Measurements from ENCODE around the gene HOGA1. TPM values are rescaled to one million over a fixed set of nuclear protein-coding genes. Genes with fewer than 3 reads are reported as not detected.

Gene HOGA1
- total RNA-seq, 3 donors from 2014 or later, result 1.9 to 11.0 (median 2.3) TPM

GRCh38 chr10:97538839-97539238 is 45.4 kb upstream of the HOGA1 start:
- peaks cover 14 to 23% of the 10 kb centered on the region in 2 donors for H3K4me1 ChIP-seq
- H3K9me3 ChIP-seq, result no peaks in the 10 kb centered on the region
- intact Hi-C loops (cut with DNase I; ENCODE audit: low total_unique reads), result no loop called here
- H3K27ac ChIP-seq, result peak overlapping the region; percentile 83 to 95
- no peak overlapping the region for H3K4me3 ChIP-seq
- H3K36me3 ChIP-seq, result no peaks in the 10 kb centered on the region
- peak; percentile 75 to 77 for DNase-seq (ENCODE audit: low spot score in 2 of 2)
- TF ChIP-seq POLR2A (IDR thresholded peaks at IDR 0.05) (no peak), CTCF (IDR thresholded peaks at IDR 0.05) (no peak), POLR2AphosphoS5 (IDR thresholded peaks at IDR 0.05) (no peak)
- H3K27me3 ChIP-seq, result no peaks in the 10 kb centered on the region

DNA sequence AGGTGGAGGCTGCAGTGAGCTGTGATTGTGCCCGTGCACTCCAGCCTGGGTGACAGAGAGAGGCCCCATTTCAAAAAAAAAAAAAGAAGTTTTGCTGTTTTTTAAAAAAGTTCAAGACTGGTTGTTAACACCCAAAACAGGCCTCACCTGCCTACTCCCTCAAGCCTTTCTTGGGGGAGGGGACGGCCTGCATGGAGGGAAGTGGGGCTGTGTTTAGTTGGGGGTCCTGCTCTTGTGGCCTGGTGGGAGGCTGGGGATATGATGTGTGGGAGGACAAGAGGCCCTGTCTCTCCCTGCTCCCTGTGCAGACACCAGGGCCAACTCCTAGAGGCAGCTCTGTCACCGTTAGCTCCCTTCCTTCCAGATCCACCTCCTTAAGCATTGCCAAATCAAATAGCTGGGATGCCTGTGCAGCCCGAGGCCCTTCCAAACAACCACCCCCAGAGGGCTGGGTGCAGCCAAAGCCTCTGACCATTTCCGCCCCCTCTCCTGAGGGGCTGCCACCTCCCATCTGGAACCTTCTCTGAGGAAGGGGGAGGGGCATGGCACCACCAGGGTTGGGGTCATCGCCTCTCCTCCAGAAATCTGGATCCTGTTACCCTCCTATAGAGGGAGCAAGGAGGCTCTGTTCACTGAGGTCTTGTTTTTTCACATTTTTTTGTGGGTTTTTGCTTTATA is 44.5 kb upstream of the HOGA1 start:
- Histone ChIP-seq H3K27me3 (no peaks in the 10 kb centered on the region), H3K9me3 (no peaks in the 10 kb centered on the region), H3K4me1 (peaks cover 14 to 23% of the 10 kb centered on the region in 2 donors), H3K4me3 (no peak overlapping the region), H3K36me3 (no peaks in the 10 kb centered on the region), H3K27ac (peak overlapping the region; percentile 83 to 95)
- DNase-seq (ENCODE audit: low spot score in 2 of 2), result no peak
- peak in 1 of 3 donors; percentile 43 for TF ChIP-seq POLR2AphosphoS5 (IDR thresholded peaks at IDR 0.05)
- no peak for TF ChIP-seq CTCF (IDR thresholded peaks at IDR 0.05)
- intact Hi-C loops (cut with DNase I; ENCODE audit: low total_unique reads), result loop anchor here (10.0 kb wide), 1 partner anchor 75 kb away; no protein-coding TSS in a partner anchor

DNA sequence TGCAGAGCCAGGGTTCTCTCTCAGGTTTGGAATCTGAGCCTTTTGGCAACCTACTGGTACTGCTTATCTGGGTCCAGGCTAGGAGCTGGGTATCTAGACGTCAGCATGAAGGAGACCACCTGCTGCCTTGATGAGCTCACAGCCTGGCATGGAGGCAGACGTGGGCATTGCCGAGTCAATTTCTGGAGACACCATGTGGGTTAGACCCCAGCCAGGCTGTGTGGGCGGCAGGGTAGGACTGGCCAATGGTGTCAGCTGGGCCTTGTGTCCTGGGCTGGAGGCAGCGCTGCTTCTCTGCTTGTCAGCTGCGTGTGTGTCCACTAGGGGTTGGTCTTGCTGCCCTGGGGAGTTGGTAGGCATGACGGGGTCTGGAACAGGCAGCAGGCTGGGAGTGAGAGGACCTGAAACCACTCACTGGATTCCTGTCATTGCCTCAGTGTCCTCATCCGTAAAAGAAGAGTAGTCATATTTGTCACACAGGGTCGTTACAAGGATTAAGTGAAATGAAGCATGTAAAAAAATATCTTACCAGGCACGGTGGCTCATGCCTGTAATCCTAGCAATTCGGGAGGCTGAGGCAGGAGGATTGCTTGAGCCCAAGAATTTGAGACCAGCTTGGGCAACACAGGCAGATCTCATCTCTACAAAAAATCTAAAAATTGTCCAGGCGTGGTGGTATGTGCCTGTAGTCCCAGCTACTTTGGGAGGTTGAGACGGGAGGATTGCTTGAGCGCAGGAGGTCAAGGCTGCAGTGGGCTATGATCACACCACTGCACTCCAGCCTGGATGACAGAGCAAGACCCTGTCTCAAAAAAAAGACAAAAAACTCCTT is 43.3 kb upstream of the HOGA1 start:
- H3K4me1 ChIP-seq, result peaks cover 14 to 23% of the 10 kb centered on the region in 2 donors
- H3K9me3 ChIP-seq, result no peaks in the 10 kb centered on the region
- H3K27me3 ChIP-seq, result no peaks in the 10 kb centered on the region
- intact Hi-C loops (cut with DNase I; ENCODE audit: low total_unique reads), result loop anchor here (10.0 kb wide), 1 partner anchor 76 kb away; no protein-coding TSS in a partner anchor
- no peak overlapping the region for H3K4me3 ChIP-seq
- TF ChIP-seq CTCF (IDR thresholded peaks at IDR 0.05) (no peak), POLR2A (IDR thresholded peaks at IDR 0.05) (no peak), POLR2AphosphoS5 (IDR thresholded peaks at IDR 0.05) (no peak)
- no peak for DNase-seq (ENCODE audit: low spot score in 2 of 2)
- no peaks in the 10 kb centered on the region for H3K36me3 ChIP-seq
- H3K27ac ChIP-seq, result peak overlapping the region; percentile 83 to 95

DNA sequence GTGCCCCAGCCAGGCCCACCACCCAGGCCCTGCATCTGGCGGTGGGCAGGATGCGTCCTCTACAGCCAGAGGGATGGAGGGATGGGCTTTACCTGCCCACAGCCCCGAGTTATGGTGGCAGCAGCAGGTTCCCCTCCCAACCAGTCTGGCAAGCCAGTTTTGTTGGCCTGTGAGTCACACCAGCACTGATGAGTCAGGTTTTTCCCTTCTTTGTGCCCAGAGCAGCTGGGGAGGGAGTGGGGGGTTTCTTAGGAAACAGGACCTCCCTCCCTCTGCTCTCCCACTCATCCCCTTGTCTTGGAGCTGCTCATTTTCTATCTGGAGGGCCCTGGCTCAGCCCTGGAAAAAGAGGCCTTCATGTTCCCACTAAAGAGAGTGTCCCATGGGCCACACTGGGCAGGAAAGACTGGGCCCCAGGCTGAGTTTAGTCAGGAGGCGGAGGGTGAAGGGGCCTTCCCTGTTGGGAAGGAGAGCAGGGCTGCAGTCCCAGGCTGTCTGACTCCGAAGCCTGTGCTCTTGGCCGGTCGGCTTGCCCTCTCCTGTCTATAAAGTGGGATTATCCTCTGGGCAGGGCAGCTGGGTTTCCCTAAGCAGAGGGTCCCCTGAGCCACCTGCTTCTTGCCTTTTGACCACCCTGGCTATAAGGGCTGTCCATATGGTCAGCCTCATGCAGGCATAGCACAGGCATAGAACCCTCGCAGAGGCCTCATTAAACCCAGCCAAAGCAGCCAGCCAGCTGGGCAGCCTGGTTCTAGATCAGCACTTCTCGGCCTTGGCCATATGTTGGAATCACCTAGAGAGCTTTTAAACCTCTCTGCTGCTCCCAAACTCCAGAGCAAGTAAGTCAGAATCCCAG is 41.8 kb upstream of the HOGA1 start:
- no peaks in the 10 kb centered on the region for H3K27me3 ChIP-seq
- TF ChIP-seq CTCF (IDR thresholded peaks at IDR 0.05) (no peak), POLR2AphosphoS5 (IDR thresholded peaks at IDR 0.05) (peak in 2 of 3 donors; percentile 52 to 76), POLR2A (IDR thresholded peaks at IDR 0.05) (no peak)
- intact Hi-C loops (cut with DNase I; ENCODE audit: low total_unique reads), result loop anchor here (10.0 kb wide), 1 partner anchor 78 kb away; no protein-coding TSS in a partner anchor
- no peaks in the 10 kb centered on the region for H3K9me3 ChIP-seq
- peak overlapping the region in 1 of 3 donors; percentile 29 for H3K4me3 ChIP-seq
- peak overlapping the region; percentile 95 to 98 for H3K27ac ChIP-seq
- H3K4me1 ChIP-seq, result peaks cover 14 to 23% of the 10 kb centered on the region in 2 donors
- peak; percentile 64 to 74 for DNase-seq (ENCODE audit: low spot score in 2 of 2)
- H3K36me3 ChIP-seq, result no peaks in the 10 kb centered on the region

Data from breast epithelium (tissue), 4 donors.